Hepatocyte (in vitro differentiated cells): ENCODE data around the gene LNPEP.

ENCODE experiments used
- EZH2phosphoT487 ChIP-seq: fragments of 200-600 bp; sonication (generic); IDR thresholded peaks from one replicate; pipeline ENCODE4 v1.6.1; 2018; ENCODE audit warnings: antibody characterized with exemption, mild to moderate bottlenecking, low read depth, moderate library complexity; ENCODE audit not compliant: unreplicated experiment, severe bottlenecking
- TF ChIP-seq, protein P1 (sequence below): fragments of 200-600 bp; sonication (generic); IDR thresholded peaks from 2 replicates; pipeline ENCODE4 v1.5.1; 2016; ENCODE audit warnings: antibody characterized with exemption, mild to moderate bottlenecking; ENCODE audit not compliant: poor library complexity

DNA sequence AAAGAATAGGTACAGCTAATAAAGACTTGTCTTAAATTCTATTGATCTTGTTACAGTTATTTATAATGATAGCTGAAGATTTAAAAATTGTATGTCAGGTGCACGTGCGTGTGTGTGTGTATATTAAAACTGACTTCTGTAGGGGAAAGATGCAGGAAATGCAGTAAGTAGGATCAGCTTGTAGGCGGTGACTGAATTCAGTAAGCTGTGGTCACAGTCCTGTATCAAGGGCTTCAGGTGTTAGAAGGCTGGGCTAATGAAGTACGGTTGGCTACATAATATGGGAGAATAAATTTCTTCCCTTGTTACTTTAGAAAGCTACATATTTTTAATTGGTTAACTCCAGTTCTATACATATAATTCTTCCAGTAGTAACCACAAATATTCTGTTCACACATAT, 54.2 kb downstream of the LNPEP start:
- TF ChIP-seq, protein P1, sequence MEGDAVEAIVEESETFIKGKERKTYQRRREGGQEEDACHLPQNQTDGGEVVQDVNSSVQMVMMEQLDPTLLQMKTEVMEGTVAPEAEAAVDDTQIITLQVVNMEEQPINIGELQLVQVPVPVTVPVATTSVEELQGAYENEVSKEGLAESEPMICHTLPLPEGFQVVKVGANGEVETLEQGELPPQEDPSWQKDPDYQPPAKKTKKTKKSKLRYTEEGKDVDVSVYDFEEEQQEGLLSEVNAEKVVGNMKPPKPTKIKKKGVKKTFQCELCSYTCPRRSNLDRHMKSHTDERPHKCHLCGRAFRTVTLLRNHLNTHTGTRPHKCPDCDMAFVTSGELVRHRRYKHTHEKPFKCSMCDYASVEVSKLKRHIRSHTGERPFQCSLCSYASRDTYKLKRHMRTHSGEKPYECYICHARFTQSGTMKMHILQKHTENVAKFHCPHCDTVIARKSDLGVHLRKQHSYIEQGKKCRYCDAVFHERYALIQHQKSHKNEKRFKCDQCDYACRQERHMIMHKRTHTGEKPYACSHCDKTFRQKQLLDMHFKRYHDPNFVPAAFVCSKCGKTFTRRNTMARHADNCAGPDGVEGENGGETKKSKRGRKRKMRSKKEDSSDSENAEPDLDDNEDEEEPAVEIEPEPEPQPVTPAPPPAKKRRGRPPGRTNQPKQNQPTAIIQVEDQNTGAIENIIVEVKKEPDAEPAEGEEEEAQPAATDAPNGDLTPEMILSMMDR: no peak
- TF ChIP-seq EZH2phosphoT487: no peak
